WTC11 (cell line): ENCODE data around the gene HIF1A. TPM values are rescaled to one million over a fixed set of nuclear protein-coding genes. Genes with fewer than 3 reads are reported as not detected.
A peak's percentile ranks its signal among the peaks of the same experiment; 100 is the strongest.
"Not testable (repeated sequence)": the region's sequence is repeated elsewhere in the genome, so short reads cannot be mapped to it uniquely, and the experiment has no call there.

ENCODE experiments used
- ATAC-seq: fragments of 200-7000 bp; cut with Tn5 transposase; 2 replicates; pipeline ENCODE4 v1.10.0; 2021; ENCODE audit warnings: mild to moderate bottlenecking, moderate library complexity
- CTCF ChIA-PET: fragments of 300-600 bp; sonication (Branson Sonifier 250); formaldehyde crosslinking; loops from one replicate; lab custom pipeline; 2021; ENCODE audit warnings: antibody characterized with exemption; lab: Charles Lee
- POLR2A ChIA-PET: fragments of 350-600 bp; sonication (Branson Sonifier 250); formaldehyde crosslinking; loops from one replicate; lab custom pipeline; 2021; ENCODE audit warnings: antibody characterized with exemption; lab: Charles Lee
- DNase-seq: peaks from one replicate; pipeline ENCODE4 v3.0.0; 2021; ENCODE audit warnings: low spot score
- H3K27ac Mint-ChIP-seq: 2 replicates; pipeline ENCODE4 v1.8.0; 2021; ENCODE audit warnings: mixed read lengths
- H3K27me3 Mint-ChIP-seq: 2 replicates; pipeline ENCODE4 v1.8.0; 2021; ENCODE audit warnings: low read depth, mild to moderate bottlenecking, moderate library complexity, mixed read lengths
- H3K36me3 Mint-ChIP-seq: 2 replicates; pipeline ENCODE4 v1.8.0; 2021; ENCODE audit warnings: mixed read lengths
- H3K4me1 Mint-ChIP-seq: 2 replicates; pipeline ENCODE4 v1.8.0; 2022; ENCODE audit warnings: mixed read lengths
- H3K4me3 Mint-ChIP-seq: 2 replicates; pipeline ENCODE4 v1.8.0; 2021; ENCODE audit warnings: mild to moderate bottlenecking, moderate library complexity, mixed read lengths
- H3K9me3 Mint-ChIP-seq: 2 replicates; pipeline ENCODE4 v1.8.0; 2021; ENCODE audit warnings: mixed read lengths
- AFF4 ChIP-seq: sonication (generic); formaldehyde crosslinking; IDR thresholded peaks from 2 replicates; pipeline ENCODE4 v1.8.1; 2023; ENCODE audit warnings: mild to moderate bottlenecking, missing genetic modification reagents, borderline replicate concordance
- CBFB ChIP-seq: sonication (generic); formaldehyde crosslinking; IDR thresholded peaks from 2 replicates; pipeline ENCODE4 v1.8.1; 2022; ENCODE audit warnings: mild to moderate bottlenecking, low read depth, missing genetic modification reagents
- IRF1 ChIP-seq: sonication (generic); formaldehyde crosslinking; IDR thresholded peaks from 2 replicates; pipeline ENCODE4 v1.8.0; 2023; ENCODE audit warnings: missing genetic modification reagents
- KAT7 ChIP-seq: sonication (generic); formaldehyde crosslinking; IDR thresholded peaks from 2 replicates; pipeline ENCODE4 v1.8.1; 2023; ENCODE audit warnings: missing genetic modification reagents, mild to moderate bottlenecking, borderline replicate concordance
- NFATC4 ChIP-seq: fragments of 250-450 bp; sonication (Bioruptor Pico); IDR thresholded peaks from 2 replicates; pipeline ENCODE4 v1.9.0; 2021; ENCODE audit warnings: mild to moderate bottlenecking
- NFYB ChIP-seq: sonication (generic); formaldehyde crosslinking; conservative IDR thresholded peaks from 2 replicates; pipeline ENCODE4 v1.8.0; 2022; ENCODE audit warnings: low read depth, missing genetic modification reagents
- NR1H2 ChIP-seq: sonication (generic); formaldehyde crosslinking; IDR thresholded peaks from 2 replicates; pipeline ENCODE4 v1.9.0; 2021; ENCODE audit warnings: mild to moderate bottlenecking, moderate library complexity, missing genetic modification reagents
- OVOL2 ChIP-seq: fragments of 250-450 bp; sonication (Bioruptor Pico); IDR thresholded peaks from 2 replicates; pipeline ENCODE4 v1.9.0; 2021; ENCODE audit warnings: mild to moderate bottlenecking, borderline replicate concordance
- TCF7 ChIP-seq: sonication (generic); formaldehyde crosslinking; IDR thresholded peaks from 2 replicates; pipeline ENCODE4 v1.8.0; 2022; ENCODE audit warnings: mild to moderate bottlenecking, low read depth, missing genetic modification reagents, moderate library complexity
- ZBTB21 ChIP-seq: sonication (generic); formaldehyde crosslinking; IDR thresholded peaks from 2 replicates; pipeline ENCODE4 v1.8.1; 2023; ENCODE audit warnings: mild to moderate bottlenecking, missing genetic modification reagents, borderline replicate concordance
- ZNF219 ChIP-seq: sonication (generic); formaldehyde crosslinking; IDR thresholded peaks from 2 replicates; pipeline ENCODE4 v1.8.0; 2023; ENCODE audit warnings: missing genetic modification reagents, mild to moderate bottlenecking, borderline replicate concordance
- ZNF281 ChIP-seq: sonication (generic); formaldehyde crosslinking; IDR thresholded peaks from 2 replicates; pipeline ENCODE4 v1.8.0; 2023; ENCODE audit warnings: mild to moderate bottlenecking, missing genetic modification reagents
- ZNF425 ChIP-seq: fragments of 250-450 bp; sonication (Bioruptor Pico); conservative IDR thresholded peaks from 2 replicates; pipeline ENCODE4 v1.9.0; 2021; ENCODE audit warnings: mild to moderate bottlenecking
- ZNF671 ChIP-seq: fragments of 250-450 bp; sonication (Bioruptor Pico); IDR thresholded peaks from 2 replicates; pipeline ENCODE4 v1.8.0; 2021; ENCODE audit warnings: mild to moderate bottlenecking
- total RNA-seq: library from RNA; stranded (reverse); gene quantifications from 3 replicates; pipeline ENCODE4 v1.2.3, GENCODE V29; 2021

The HIF1A gene
- total RNA-seq, 1 experiment from 2014 or later: 165 TPM

- TF ChIP-seq ZNF671 (CRISPR knock-in tag) (no peak), NFATC4 (no peak), KAT7 (CRISPR knock-in tag) (no peak), NR1H2 (CRISPR knock-in tag) (no peak)
- TF ChIP-seq, all 79 proteins: peak for 0
Measured at GRCh38 chr14:61704554-61704953, 9.2 kb downstream of the HIF1A start (continued).

- ChIA-PET POLR2A (no interaction called here), CTCF (no interaction called here)
- TF ChIP-seq ZNF219 (CRISPR knock-in tag): no peak
- no peak for TF ChIP-seq CBFB (CRISPR knock-in tag)
- TF ChIP-seq IRF1 (CRISPR knock-in tag): no peak
- TF ChIP-seq TCF7: no peak
- no peak for TF ChIP-seq ZBTB21 (CRISPR knock-in tag)
- no peak for TF ChIP-seq KAT7 (CRISPR knock-in tag)
- no peak for TF ChIP-seq ZNF671 (CRISPR knock-in tag)
- no peak for TF ChIP-seq ZNF281 (CRISPR knock-in tag)
- TF ChIP-seq NFYB (CRISPR knock-in tag): no peak
- no peak for DNase-seq
- ATAC-seq: no peak
- peak overlapping the region; percentile 9; the same call in 1 of the 2 replicates for H3K27ac Mint-ChIP-seq
- peaks cover 66% of the 10 kb centered on the region for H3K4me1 Mint-ChIP-seq
- H3K27me3 Mint-ChIP-seq: no peaks in the 10 kb centered on the region
- no peaks in the 10 kb centered on the region for H3K9me3 Mint-ChIP-seq
- no peak overlapping the region for H3K4me3 Mint-ChIP-seq
- H3K36me3 Mint-ChIP-seq: no peaks in the 10 kb centered on the region
Measured at GRCh38 chr14:61705017-61705416, 9.7 kb downstream of the HIF1A start.

- Mint-ChIP-seq H3K9me3 (no peaks in the 10 kb centered on the region), H3K4me1 (peaks cover 65% of the 10 kb centered on the region), H3K27me3 (no peaks in the 10 kb centered on the region)
- ATAC-seq (no peak), DNase-seq (no peak)
- CTCF ChIA-PET: interaction anchor here (0.7 kb wide), 1 partner anchor 11 kb away, joined by 3 read pairs; the partner anchor contains the start of gene HIF1A
- no peak for TF ChIP-seq AFF4
- no peak for TF ChIP-seq ZNF425 (CRISPR knock-in tag)
- TF ChIP-seq OVOL2 (CRISPR knock-in tag): no peak
- TF ChIP-seq, all 79 proteins: peak for 0
- Mint-ChIP-seq H3K36me3 (no peaks in the 10 kb centered on the region), H3K27ac (peak overlapping the region; percentile 65; the same call in 1 of the 2 replicates), H3K4me3 (no peak overlapping the region)
- POLR2A ChIA-PET: interaction anchor here (1.4 kb wide), 1 partner anchor 11 kb away, joined by 4 read pairs; the partner anchor contains the start of gene HIF1A
Measured at GRCh38 chr14:61706096-61706690, 10.9 kb downstream of the HIF1A start.

GRCh38 chr14:61707774-61708173 is 12.5 kb downstream of the HIF1A start:
- DNase-seq, H3K4me3 Mint-ChIP-seq, CTCF ChIA-PET, H3K36me3 Mint-ChIP-seq, H3K9me3 Mint-ChIP-seq, H3K27me3 Mint-ChIP-seq, POLR2A ChIA-PET, ATAC-seq: not testable (repeated sequence)
- Mint-ChIP-seq H3K4me1 (peaks cover 69% of the 10 kb centered on the region), H3K27ac (peak overlapping the region; percentile 49; the same call in 1 of the 2 replicates)

GRCh38 chr14:61708693-61709092 is 13.4 kb downstream of the HIF1A start:
- H3K27me3 Mint-ChIP-seq, DNase-seq, ATAC-seq, H3K36me3 Mint-ChIP-seq, H3K4me3 Mint-ChIP-seq, POLR2A ChIA-PET, H3K9me3 Mint-ChIP-seq, CTCF ChIA-PET: not testable (repeated sequence)
- H3K27ac Mint-ChIP-seq: peak overlapping the region; percentile 74
- H3K4me1 Mint-ChIP-seq: peaks cover 69% of the 10 kb centered on the region
